K562 (cell line): ENCODE measurements around the gene IFITM2. TPM values are rescaled to one million over a fixed set of nuclear protein-coding genes. Genes with fewer than 3 reads are reported as not detected.

ENCODE experiments used
- ATAC-seq: fragments of 200-7000 bp; cut with Tn5 transposase; 3 replicates; pipeline ENCODE4 v1.9.1; 2020; ENCODE audit warnings: moderate library complexity
- BruUV-seq: library from RNA; stranded (reverse); fragments of 400-500 nt; replicated peaks from 2 replicates; lab custom pipeline; 2021; lab: Mats Ljungman, UMichigan
- CTCF ChIA-PET: fragments of 300-600 bp; formaldehyde crosslinking; extraction: SDS; loops from one replicate; lab custom pipeline; 2021; ENCODE audit warnings: low intra/inter-chr PET ratio; lab: Yijun Ruan, JAX
- POLR2A ChIA-PET: fragments of 300-600, 350-650 bp; sonication (Branson Sonifier 250); formaldehyde crosslinking; extraction: SDS; loops from one replicate; lab custom pipeline; 2021; ENCODE audit warnings: antibody characterized with exemption, inconsistent platforms; lab: Yijun Ruan, JAX
- DNase-seq, 4 experiments: peaks; one replicate each; pipeline versions ENCODE4 v3.0.0 to v3.0.0-alpha.2; 2011 to 2018; ENCODE audit warnings: low spot score in 3 of 4, mixed read lengths in 3 of 4; ENCODE audit errors: extremely low read depth in 1 of 4
- FAIRE-seq: peaks from 2 replicates; lab custom pipeline; 2011; peaks lifted over from hg19 to GRCh38; lab: Jason Lieb, UNC
- H2AFZ ChIP-seq: 2 replicates; pipeline ENCODE4 v1.6.0; 2011; ENCODE audit warnings: low read depth, low read length, control low read depth, inconsistent platforms
- H3K27ac ChIP-seq: fragments of 200-600 bp; 3 replicates; pipeline ENCODE4 v1.8.0; 2011; ENCODE audit warnings: low read depth, mild to moderate bottlenecking, control low read depth, inconsistent platforms, low read length, moderate library complexity, mixed read lengths; ENCODE audit errors: extremely low read depth
- H3K27me3 ChIP-seq, 2 experiments: fragments of 300-600 bp in 1 of 2; 2 replicates in 1 of 2; 3 replicates in 1 of 2; pipeline versions ENCODE4 v1.6.0 to v1.8.0; 2011; ENCODE audit warnings: inconsistent platforms in 2 of 2, low read length in 2 of 2, mild to moderate bottlenecking in 1 of 2, mixed read lengths in 1 of 2, moderate library complexity in 1 of 2; ENCODE audit not compliant: control insufficient read depth in 2 of 2, insufficient read depth in 2 of 2
- H3K36me3 ChIP-seq: fragments of 300-600 bp; 3 replicates; pipeline ENCODE4 v1.8.0; 2011; ENCODE audit warnings: mild to moderate bottlenecking, low read length, inconsistent platforms; ENCODE audit not compliant: control insufficient read depth, insufficient read depth
- H3K4me1 ChIP-seq, 2 experiments: fragments of 200-600 bp in 1 of 2; replicated peaks in 1 of 2; 2 replicates in 1 of 2; 3 replicates in 1 of 2; pipeline versions ENCODE4 v1.5.1 to v1.8.0; 2011; ENCODE audit warnings: inconsistent platforms in 2 of 2, low read length in 2 of 2, mild to moderate bottlenecking in 1 of 2, mixed read lengths in 1 of 2, moderate library complexity in 1 of 2; ENCODE audit not compliant: control insufficient read depth in 2 of 2, insufficient read depth in 2 of 2
- H3K4me2 ChIP-seq: 2 replicates; pipeline ENCODE4 v1.6.1; 2011; ENCODE audit warnings: low read length, control low read depth, inconsistent platforms, mixed read lengths; ENCODE audit not compliant: insufficient read depth
- H3K4me3 ChIP-seq: fragments of 200-600 bp; sonication (generic), shearing (Covaris generic); 2 replicates; pipeline ENCODE4 v1.5.1; 2016; ENCODE audit warnings: control low read depth, inconsistent platforms
- H3K79me2 ChIP-seq: fragments of 200-600 bp; 3 replicates; pipeline ENCODE4 v1.8.0; 2011; ENCODE audit warnings: low read length, inconsistent platforms; ENCODE audit not compliant: control insufficient read depth, insufficient read depth
- H3K9ac ChIP-seq, 2 experiments: 2 replicates each; pipeline versions ENCODE4 v1.6.0 to v1.6.1; 2011; ENCODE audit warnings: low read depth in 2 of 2, low read length in 2 of 2, control low read depth in 1 of 2, inconsistent platforms in 1 of 2, mild to moderate bottlenecking in 1 of 2, mixed read lengths in 1 of 2; ENCODE audit not compliant: insufficient read depth in 1 of 2
- H3K9me1 ChIP-seq: one replicate; pipeline ENCODE4 v1.6.0; 2011; ENCODE audit warnings: inconsistent platforms, mild to moderate bottlenecking, low read length, moderate library complexity; ENCODE audit not compliant: control insufficient read depth, insufficient read depth
- H3K9me3 ChIP-seq: replicated peaks from 2 replicates; pipeline ENCODE4 v1.5.1; 2011; ENCODE audit warnings: low read depth, low read length, inconsistent platforms; ENCODE audit not compliant: control insufficient read depth, insufficient read depth
- H4K20me1 ChIP-seq: replicated peaks from 2 replicates; pipeline ENCODE4 v1.6.1; 2011; ENCODE audit warnings: low read length, inconsistent platforms, mixed read lengths; ENCODE audit not compliant: control insufficient read depth, insufficient read depth
- AFF1 ChIP-seq, 2 experiments: fragments of 450-650 bp; IDR thresholded peaks; 2 replicates each; pipeline ENCODE4 v1.6.1; 2018; ENCODE audit warnings: mild to moderate bottlenecking in 2 of 2, low read depth in 1 of 2; ENCODE audit not compliant: partially characterized antibody in 2 of 2
- BMI1 ChIP-seq: fragments of 150-350 bp; IDR thresholded peaks from 2 replicates; pipeline ENCODE4 v1.6.1; 2014; ENCODE audit warnings: low read length
- ELF1 ChIP-seq: fragments of 200-800 bp; sonication (Bioruptor generic); IDR thresholded peaks from 2 replicates; pipeline ENCODE4 v1.6.1; 2016; ENCODE audit warnings: missing genetic modification characterization, missing compliant biosample characterization
- ELF4 ChIP-seq: fragments of 450-650 bp; formaldehyde crosslinking; IDR thresholded peaks from 2 replicates; pipeline ENCODE4 v1.4.0; 2022; ENCODE audit warnings: missing genetic modification characterization
- FOXK2 ChIP-seq, 2 experiments: fragments of 450-650 bp; IDR thresholded peaks in 1 of 2; conservative IDR thresholded peaks in 1 of 2; 2 replicates each; pipeline ENCODE4 v1.6.1; 2016; ENCODE audit warnings: low read depth in 2 of 2, mild to moderate bottlenecking in 1 of 2
- KDM1A ChIP-seq, 2 experiments: fragments of 450-650 bp; IDR thresholded peaks; 2 replicates each; pipeline ENCODE4 v1.6.1; 2016; ENCODE audit warnings: mild to moderate bottlenecking in 2 of 2
- MAZ ChIP-seq, 2 experiments: fragments of 450-650 bp in 1 of 2; sonication (generic) in 1 of 2; formaldehyde crosslinking; IDR thresholded peaks in 1 of 2; conservative IDR thresholded peaks in 1 of 2; 2 replicates each; pipeline versions ENCODE4 v1.4.0 to v1.5.0; 2020; ENCODE audit warnings: mild to moderate bottlenecking in 1 of 2, missing genetic modification reagents in 1 of 2
- NFRKB ChIP-seq: fragments of 450-650 bp; IDR thresholded peaks from 2 replicates; pipeline ENCODE4 v1.6.1; 2016; ENCODE audit warnings: low read depth
- NKRF ChIP-seq: fragments of 450-650 bp; IDR thresholded peaks from 2 replicates; pipeline ENCODE4 v1.6.1; 2016; ENCODE audit warnings: borderline replicate concordance
- PHF20 ChIP-seq: fragments of 450-650 bp; IDR thresholded peaks from 2 replicates; pipeline ENCODE4 v1.6.1; 2018; ENCODE audit not compliant: partially characterized antibody
- POLR2B ChIP-seq: fragments of 450-650 bp; IDR thresholded peaks from 2 replicates; pipeline ENCODE4 v1.6.1; 2018; ENCODE audit warnings: low read depth; ENCODE audit not compliant: partially characterized antibody
- RBM39 ChIP-seq: fragments of 200-400 bp; formaldehyde crosslinking; optimal IDR thresholded peaks from 2 replicates; pipeline ENCODE3; 2018; ENCODE audit warnings: low read depth, low read length
- ZFP30 ChIP-seq: fragments of 250-450 bp; sonication (Bioruptor Pico); IDR thresholded peaks from 2 replicates; pipeline ENCODE4 v1.8.0; 2022; ENCODE audit warnings: moderate library complexity, mild to moderate bottlenecking, inconsistent platforms, borderline replicate concordance
- ZNF165 ChIP-seq: fragments of 250-450 bp; sonication (Bioruptor Pico); IDR thresholded peaks from 2 replicates; pipeline ENCODE4 v1.4.0; 2020; ENCODE audit warnings: borderline replicate concordance
- ZNF184 ChIP-seq: sonication (generic); formaldehyde crosslinking; IDR thresholded peaks from 2 replicates; pipeline ENCODE4 v1.5.0; 2020; ENCODE audit warnings: missing genetic modification reagents
- WGBS: fragments of 100-300 bp; shearing (Covaris generic); methylation state at CpG from one replicate; pipeline ENCODE4 v1.1.6; 2016; ENCODE audit warnings: low coverage, mixed read lengths; ENCODE audit not compliant: insufficient coverage; ENCODE audit errors: missing lambda C conversion rate; 5-methylcytosine and 5-hydroxymethylcytosine counted together
- in situ Hi-C: fragments of 300-500 bp; cut with MboI; formaldehyde crosslinking; loops from 4 replicates; pipeline ENCODE4 v1.15.0; 2018; ENCODE audit warnings: inconsistent platforms, mixed read lengths
- intact Hi-C: fragments of 100-400 bp; cut with micrococcal nuclease; formaldehyde crosslinking; loops from 2 replicates; pipeline ENCODE4 v1.14.2; 2022
- polyA plus RNA-seq, 8 experiments: library from polyadenylated mRNA; depleted of rRNA in 4 of 8; stranded (reverse) in 5 of 8; unstranded in 3 of 8; fragments of >200 nt; fragmentation: Nextera tagmentation in 2 of 8; fragmentation: Illumina TruSeq in 1 of 8; extraction: Ambion mirVana in 2 of 8; extraction: Trizol in 1 of 8; gene quantifications; 2 replicates each; pipeline versions ENCODE4 v1.2.1 to v1.2.3, GENCODE V29; 2011 to 2014; ENCODE audit warnings: inconsistent platforms in 1 of 8, missing spikeins in 1 of 8
- total RNA-seq, 7 experiments: library from RNA; depleted of rRNA in 6 of 7; stranded (reverse); fragments of >200 nt in 6 of 7; fragmentation: Illumina TruSeq in 2 of 7; extraction: Trizol in 2 of 7; gene quantifications; 2 replicates each; pipeline versions ENCODE4 v1.2.1 to v1.2.3, GENCODE V29; 2011 to 2021; ENCODE audit warnings: low replicate concordance in 1 of 7
- TF ChIP-seq, protein P1 (sequence below): sonication (generic); formaldehyde crosslinking; IDR thresholded peaks from 2 replicates; pipeline ENCODE4 v1.9.0; 2022; ENCODE audit warnings: mild to moderate bottlenecking, missing genetic modification reagents

The IFITM2 gene
- total and polyA plus RNA-seq, 9 of the 15 experiments (the other 6 are each of a cell fraction or from before 2014, with no cell fraction given) = 52.8 to 4,872 (median 356) TPM

- Histone ChIP-seq H2AFZ (no peak overlapping the region), H3K4me3 (no peak overlapping the region), H3K9me3 (peaks cover 13% of the 10 kb centered on the region), H3K4me1 (peaks cover 37 to 61% of the 10 kb centered on the region in 2 experiments), H3K9ac (no peak overlapping the region; a peak in 1 of 4 replicates), H3K9me1 (peaks cover 2% of the 10 kb centered on the region), H3K27me3 (no peaks in the 10 kb centered on the region; a peak in 1 of 5 replicates), H4K20me1 (no peaks in the 10 kb centered on the region), H3K36me3 (no peaks in the 10 kb centered on the region; the same call in 2 of the 3 replicates), H3K4me2 (no peak overlapping the region), H3K79me2 (peaks cover 8% of the 10 kb centered on the region; the same call in 1 of the 3 replicates), H3K27ac (no peak overlapping the region)
- ChIA-PET CTCF (interaction anchor here (1.0 kb wide), 1 partner anchor 106 kb away, joined by 3 read pairs; no protein-coding TSS in a partner anchor), POLR2A (interaction anchor here (0.6 to 1.7 kb wide), 2 partner anchors 9 to 149 kb away, joined by 3 to 8 read pairs; partner anchors contain the start of genes BET1L and RIC8A)
- no TSS peak for BruUV-seq
- intact Hi-C loops = no loop called here
- in situ Hi-C loops = loop anchor here (5.0 kb wide), 1 partner anchor 104 kb away; no protein-coding TSS in a partner anchor
- ATAC-seq (no peak), DNase-seq (no peak), FAIRE-seq (no peak)
- WGBS = 48% methylated on average over 5 of the region's 6 CpGs
- TF ChIP-seq AFF1 (IDR thresholded peaks at IDR 0.05; ENCODE audit: low read depth in 1 of 2, partially characterized antibody in 2 of 2) (no peak), ZNF184 (no peak), BMI1 (no peak), MAZ (CRISPR knock-in tag; conservative IDR thresholded peaks at IDR 0.05 in 1 of 2, IDR thresholded peaks at IDR 0.05 in 1 of 2) (no peak), PHF20 (peak; percentile 83), NFRKB (0 out of 2 replicates have a peak, but pooled peaks have one; percentile 40), RBM39 (no peak), ZFP30 (CRISPR knock-in tag) (no peak), POLR2B (peak; percentile 34), FOXK2 (conservative IDR thresholded peaks at IDR 0.05 in 1 of 2, IDR thresholded peaks at IDR 0.05 in 1 of 2; ENCODE audit: low read depth in 2 of 2) (no peak), NKRF (0 out of 2 replicates have a peak, but pooled peaks have one; percentile 26), KDM1A (IDR thresholded peaks at IDR 0.05) (0 out of 4 replicates have a peak, but pooled peaks of 1 of the 2 experiments have one; percentile 10), ZNF165 (CRISPR knock-in tag) (no peak), ELF4 (0 out of 2 replicates have a peak, but pooled peaks have one; percentile 27), ELF1 (tag) (0 out of 2 replicates have a peak, but pooled peaks have one; percentile 18)
- TF ChIP-seq, protein P1, sequence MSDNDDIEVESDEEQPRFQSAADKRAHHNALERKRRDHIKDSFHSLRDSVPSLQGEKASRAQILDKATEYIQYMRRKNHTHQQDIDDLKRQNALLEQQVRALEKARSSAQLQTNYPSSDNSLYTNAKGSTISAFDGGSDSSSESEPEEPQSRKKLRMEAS (CRISPR knock-in tag) = peak; percentile 3; the same call in 1 of the 2 replicates
Measured at GRCh38 chr11:356610-357009, 49.0 kb downstream of the IFITM2 start.
